Raji (cell line): ENCODE data around the gene CNTN1.

ENCODE experiments used
- POLR2A ChIP-seq: IDR thresholded peaks from 2 replicates; pipeline ENCODE4 v1.6.1; 2011; ENCODE audit warnings: low read depth, low read length, control low read depth; ENCODE audit not compliant: insufficient read depth

The CNTN1 gene

GRCh38 chr12:41106315-41106714 lies 414.1 kb downstream of the CNTN1 start:
- no peak for TF ChIP-seq POLR2A

GRCh38 chr12:41108032-41108431 lies 415.8 kb downstream of the CNTN1 start:
- no peak for TF ChIP-seq POLR2A

- no peak for TF ChIP-seq POLR2A
Observed at GRCh38 chr12:41112903-41113302, 420.7 kb downstream of the CNTN1 start.

GRCh38 chr12:41120211-41120610 lies 428.0 kb downstream of the CNTN1 start:
- no peak for TF ChIP-seq POLR2A

GRCh38 chr12:41121374-41121773 lies 429.1 kb downstream of the CNTN1 start:
- no peak for TF ChIP-seq POLR2A
